ENCODE data around the gene SLC48A1.
A peak's percentile ranks its signal among the peaks of the same experiment; 100 is the strongest.
"Not testable (repeated sequence)": the region's sequence is repeated elsewhere in the genome, so short reads cannot be mapped to it uniquely, and the experiment has no call there.

Gene SLC48A1

DNA sequence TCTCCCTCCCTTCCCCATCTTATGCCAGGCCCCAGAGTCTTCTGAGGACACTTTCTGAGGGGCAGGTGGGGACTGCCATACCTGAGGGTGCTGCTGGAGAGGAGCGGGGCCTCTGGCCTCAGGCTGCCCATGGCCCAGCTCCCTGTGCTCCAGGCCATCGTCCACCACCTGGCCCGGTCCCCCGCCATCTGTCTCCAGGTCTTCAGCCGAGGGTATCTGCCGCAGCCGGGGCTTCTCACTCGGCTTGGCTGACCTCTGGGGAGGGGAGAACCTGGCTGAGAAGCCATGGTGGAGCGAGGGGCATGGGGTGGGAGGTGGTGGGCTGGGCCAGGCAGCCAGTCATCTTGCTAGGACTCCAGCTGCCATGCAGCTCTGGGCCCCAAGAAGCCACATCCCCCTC, 21.6 kb downstream of the SLC48A1 start:
- no peak for DNase-seq

DNA sequence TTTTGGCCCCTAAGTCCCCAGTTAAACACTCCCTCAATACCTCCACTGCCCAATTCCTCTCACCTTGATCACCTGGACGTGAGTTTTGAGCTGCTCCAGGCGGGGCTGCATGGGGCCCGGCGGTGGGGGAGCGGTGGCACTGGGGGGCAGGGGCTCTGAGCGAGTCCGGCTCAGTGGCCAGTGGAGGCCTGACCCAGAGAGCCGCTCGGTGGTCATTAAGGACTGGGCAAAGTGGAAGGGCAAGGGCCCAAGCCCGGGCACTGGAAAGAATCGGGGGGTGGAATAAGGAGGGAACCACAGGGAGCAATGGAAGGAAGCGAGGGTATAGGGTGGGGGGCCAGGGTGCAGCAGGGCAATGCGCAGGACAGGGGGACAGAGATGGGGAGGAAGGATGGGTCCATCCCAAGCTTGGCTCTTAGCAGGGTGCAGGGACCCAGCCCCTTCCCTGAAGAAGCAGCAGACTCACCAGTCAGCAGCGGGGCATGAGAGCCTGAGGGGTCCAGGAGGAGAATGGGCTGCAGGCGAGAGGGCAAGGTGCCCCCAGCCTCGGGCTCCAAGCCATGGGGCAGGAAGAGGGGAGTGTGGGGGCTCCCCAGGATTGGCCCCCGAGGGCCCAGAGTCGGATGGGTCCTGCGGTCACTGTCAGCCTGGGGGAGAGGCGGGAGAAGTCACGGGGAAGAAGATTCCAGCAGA, 22.2 kb downstream of the SLC48A1 start:
- no peak for DNase-seq

DNA sequence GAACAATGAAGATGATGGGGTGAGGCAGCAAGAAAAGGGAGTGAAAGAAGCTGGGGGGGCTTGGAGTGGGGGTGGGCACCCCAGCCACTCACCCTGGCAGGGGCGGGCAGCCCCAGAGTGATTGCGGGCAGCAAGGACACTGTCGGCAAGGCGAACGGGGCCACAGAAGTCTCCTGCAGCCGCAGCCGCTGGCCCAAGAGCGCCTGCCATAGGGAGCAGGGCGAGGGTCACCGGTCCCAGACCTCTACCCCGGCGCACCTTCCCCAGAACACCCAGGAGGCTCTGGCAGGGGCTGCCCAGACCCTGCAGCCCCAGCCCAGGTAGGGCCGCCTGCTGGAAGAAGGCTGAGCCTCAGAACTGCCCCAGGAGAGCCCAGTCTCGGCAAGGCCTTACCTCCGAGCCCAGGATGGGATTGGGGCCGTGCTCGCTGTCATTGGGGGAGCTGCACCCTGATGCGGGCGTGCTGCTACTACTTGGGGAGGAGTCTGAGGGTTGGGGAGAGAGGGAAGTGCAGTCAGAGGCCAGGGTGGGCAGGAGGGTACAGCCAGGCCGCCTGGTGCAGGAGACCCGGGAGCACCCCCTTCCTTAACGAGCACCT, 22.9 kb downstream of the SLC48A1 start:
- no peak for DNase-seq

DNA sequence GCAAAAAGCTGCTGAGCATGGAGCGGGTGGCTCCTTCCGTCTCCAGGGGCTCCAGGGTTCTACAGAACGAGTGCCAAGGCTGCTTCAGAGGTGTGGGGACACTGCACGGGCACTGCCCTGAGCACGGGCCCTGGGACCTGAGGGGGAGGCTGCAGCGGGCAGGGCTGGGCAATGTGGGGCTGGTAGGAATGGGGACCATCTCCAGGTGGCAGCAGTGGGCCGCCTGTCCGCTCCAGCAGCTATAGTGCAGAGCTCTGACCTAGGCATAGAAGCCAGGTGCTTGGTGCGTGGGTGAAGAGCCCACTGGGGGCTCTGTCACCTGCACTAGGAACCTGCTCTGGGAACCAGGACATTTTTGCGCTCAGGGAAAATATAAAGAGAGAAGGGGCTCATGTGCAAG, 24.4 kb downstream of the SLC48A1 start:
- no peak for DNase-seq

DNA sequence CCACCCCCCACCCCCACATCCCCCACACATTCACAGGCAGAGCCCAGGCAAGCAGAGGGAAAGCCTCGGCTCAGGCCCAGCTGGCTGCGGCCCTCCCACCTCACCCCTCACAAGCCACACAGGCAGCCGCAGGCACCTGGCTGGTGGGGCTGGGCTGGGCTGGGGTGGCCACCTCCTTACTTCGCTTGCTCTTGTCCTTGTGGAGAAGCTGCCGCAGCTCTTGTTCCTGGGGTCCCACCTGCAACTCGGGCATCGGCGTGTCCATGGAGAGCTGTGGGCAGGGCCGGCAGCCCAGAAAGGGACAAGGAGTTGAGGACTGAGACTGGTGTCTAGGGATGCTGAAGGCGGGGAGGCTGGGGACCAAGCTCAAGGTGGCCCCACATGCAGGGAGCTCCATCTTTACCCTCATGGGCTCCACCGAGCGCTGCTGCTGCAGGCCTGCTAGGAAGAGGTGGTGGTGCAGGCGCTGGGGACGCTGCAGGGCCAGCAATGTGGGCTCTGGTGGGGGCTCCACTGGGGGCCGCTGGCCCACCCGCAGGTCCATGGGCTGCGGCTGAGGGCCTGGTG, 25.4 kb downstream of the SLC48A1 start:
- DNase-seq: no peak

DNA sequence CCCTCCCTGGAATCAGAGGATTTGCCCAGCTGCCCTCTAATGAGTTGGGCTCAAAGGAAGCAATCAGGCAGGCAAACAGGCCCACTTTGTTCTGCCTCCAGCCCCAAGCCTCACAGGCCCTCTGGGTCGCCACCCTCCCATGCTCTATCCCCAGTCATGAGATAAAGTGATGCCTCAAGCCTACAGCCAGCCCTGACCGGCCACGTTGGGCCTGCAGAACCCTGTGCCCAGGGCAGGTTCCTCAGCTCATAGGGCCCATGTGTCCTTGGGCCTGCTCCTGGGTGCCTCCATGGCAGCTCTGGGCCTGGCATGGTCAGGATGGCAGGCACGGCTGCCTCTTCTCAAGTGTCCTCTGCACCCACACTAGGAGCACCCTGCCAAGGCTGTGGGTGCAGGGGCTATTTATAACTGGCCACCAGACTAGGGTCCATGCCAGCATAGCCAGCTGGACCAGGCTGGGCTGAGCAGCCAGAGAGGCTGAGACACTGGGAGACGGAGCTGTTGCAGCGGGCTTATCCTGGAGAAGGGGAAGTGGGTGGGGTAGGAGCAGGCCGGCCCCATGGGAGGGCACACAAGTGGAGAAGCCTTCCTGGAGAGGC, 26.4 kb downstream of the SLC48A1 start:
- no peak for DNase-seq

DNA sequence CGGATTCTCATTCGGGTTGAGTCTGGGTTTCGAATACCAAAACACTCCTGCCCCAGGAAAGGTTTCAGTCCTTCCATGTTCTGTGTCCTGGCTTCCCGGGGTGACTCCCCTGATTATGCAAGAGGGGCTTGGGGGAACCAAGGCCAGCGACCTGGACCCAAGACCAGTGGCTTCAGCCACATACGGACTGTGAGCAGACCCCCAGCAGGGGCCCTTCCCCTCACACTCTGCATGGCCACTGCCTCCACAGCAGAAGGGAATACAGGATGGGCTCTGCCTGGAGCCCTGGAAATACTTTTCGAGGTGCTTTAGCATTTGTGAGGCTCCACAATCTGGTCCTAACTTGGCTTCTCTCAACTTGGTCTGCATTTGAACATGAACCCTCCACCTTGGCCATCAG, 27.5 kb downstream of the SLC48A1 start:
- DNase-seq: no peak

DNA sequence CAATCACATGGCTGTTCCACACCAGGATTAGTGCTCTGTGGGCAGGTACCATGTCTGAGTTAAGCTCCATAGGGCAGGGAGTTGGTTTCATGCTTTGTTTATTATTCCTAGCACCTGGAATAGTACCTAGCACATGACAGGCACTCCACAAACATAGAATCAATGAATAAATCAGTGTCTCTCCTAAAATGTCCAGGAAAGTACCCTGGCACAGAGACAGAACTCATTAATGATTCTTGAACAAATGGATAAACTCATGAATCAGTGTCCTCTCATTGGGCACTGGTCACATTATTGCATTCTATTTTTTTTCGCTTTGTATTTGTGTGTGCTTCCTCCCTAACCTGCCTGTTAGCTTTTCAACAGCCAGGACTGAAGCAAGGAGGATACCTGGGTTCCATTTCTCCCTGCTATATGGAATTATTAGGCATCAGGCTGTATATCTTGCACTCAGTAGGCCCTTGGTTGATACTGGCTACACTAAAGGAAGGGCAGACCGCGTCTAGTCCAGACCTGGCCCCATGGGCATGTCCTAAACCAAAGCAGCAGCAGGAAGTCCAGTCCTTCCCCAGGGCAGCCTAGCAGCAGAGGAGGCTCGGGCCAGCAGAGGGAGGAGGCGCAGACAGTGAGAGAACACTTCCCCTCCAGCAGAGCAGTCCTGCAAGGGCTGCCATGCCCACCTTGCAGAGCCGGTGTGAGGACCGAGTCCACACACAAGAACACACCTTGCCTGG, 28.3 kb downstream of the SLC48A1 start:
- DNase-seq: no peak

DNA sequence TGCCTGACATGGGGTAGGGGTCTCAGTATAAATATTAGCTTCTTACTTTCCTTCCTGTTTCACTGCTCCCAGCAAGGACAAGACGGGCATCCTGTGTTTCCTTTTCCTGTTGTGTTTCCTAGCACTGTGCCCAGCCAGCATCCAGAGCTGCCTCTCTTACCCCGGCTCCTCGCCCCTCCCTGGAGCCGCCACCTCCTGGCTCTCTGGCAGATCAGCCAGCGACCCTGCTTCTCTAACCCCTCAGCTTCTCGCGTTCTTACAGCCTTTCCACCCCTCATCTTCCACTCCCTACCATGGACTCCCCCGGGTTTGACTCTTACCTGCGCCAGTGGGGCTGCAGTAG, 28.8 kb downstream of the SLC48A1 start:
- no peak for DNase-seq

DNA sequence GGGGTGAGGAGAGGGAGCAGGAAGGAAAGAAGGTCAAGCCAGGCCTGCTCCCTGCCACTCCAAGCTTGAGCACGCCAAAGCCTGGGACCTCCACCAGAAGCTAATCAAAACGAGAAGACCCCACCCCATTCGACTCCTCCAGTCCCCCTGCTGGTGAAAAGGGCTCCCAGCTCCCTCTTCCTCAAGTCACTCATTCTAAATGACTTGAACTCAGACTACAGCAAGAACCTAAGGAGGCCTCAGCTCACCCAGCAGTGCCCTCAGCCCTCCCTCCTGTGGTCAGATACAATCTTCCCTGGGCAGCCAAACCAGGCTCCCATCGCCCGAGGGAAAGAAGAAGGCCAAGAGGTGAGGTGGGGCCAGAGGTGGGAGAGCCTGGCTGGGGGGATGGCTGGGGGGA, 29.3 kb downstream of the SLC48A1 start:
- no peak for DNase-seq

DNA sequence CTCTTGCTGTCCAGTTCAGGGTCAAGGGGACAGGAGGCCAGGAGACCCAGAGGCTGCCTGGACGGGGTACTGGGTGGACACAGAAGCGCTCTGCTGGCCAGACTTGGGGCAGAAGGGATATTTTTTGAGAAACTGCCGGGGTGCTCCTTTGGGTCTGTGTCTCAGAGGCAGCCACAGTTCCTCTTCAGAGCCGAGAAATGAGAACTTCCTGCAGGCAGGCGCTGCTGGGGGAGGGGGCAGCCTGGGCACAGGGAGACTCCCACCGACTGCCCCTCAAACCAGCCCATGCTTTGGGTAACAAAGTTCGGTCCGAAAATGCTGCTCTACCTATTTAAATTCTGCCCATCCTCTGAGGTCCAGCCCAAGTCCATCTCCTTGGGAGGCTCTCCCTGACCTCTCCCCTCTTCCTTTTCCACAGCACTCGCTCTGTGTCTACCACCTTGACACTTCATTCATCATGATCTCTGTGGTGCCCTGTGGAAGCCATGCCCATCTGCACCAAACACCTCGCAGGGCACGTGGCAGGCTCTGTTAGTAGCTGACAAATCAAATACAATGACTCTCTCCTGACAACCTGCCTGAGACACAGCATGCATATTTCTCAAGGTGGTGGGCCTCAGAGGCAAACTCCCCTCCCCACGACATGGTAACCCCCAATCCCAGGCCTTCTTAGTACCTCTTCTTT, 30.3 kb downstream of the SLC48A1 start:
- DNase-seq: no peak

DNA sequence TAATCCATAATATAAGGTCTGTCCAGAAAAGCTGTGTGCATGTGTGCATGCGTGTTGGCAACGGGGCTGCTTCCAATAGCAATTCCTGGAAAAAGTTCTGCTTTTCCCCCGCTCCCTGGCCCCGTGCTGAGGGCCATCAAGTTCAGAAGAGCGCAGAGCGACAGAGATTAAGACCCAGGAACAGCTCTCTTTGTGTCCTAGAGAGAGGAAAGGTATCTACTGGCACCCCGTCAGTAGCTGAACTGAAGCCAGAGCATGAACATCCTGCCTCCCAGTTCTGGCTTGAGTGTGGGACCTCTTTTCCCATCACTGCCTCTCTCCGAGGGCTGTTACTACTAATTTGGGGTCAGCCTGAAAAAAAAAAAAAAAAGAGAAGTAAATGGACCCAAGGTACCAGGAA, 31.1 kb downstream of the SLC48A1 start:
- DNase-seq: no peak

DNA sequence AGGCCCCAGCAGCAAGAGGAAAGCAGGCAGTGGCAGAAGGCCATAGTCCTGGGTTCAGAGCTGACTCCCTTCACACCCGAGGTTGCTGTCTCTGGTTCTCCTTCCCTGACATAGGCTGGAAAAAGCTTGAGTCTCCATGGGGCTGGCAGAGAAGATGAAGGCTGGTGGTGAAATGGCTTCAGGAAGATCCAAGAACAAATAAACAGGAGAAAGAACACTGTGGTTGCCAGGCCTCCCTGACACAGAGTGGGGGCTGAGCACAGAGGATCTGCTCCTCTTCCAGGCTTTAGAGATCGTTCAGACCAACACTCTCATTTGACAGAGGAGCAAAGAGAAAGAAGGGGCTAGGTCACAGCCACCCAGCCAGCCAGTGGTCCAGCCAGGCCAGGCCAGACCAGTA, 32.4 kb downstream of the SLC48A1 start:
- DNase-seq: no peak

DNA sequence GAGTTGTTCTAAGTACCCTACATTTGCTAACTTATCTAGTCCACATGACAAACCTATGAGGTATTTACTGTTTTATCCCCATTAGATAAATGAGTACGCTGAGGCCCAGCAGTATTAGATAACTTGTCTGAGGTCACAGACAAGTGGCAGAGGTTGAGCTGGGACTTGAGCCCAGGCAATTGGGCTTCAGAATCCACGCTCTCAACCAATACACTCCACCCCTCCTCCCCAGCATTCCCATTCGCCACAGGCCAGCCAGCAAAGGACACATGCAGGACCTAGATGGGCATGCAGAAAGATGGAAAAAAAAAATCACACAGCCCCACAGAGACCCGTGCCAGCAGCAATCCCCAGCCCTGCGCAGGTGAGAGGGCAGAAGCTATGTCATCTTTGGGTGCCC, 34.3 kb downstream of the SLC48A1 start:
- no peak for DNase-seq

DNA sequence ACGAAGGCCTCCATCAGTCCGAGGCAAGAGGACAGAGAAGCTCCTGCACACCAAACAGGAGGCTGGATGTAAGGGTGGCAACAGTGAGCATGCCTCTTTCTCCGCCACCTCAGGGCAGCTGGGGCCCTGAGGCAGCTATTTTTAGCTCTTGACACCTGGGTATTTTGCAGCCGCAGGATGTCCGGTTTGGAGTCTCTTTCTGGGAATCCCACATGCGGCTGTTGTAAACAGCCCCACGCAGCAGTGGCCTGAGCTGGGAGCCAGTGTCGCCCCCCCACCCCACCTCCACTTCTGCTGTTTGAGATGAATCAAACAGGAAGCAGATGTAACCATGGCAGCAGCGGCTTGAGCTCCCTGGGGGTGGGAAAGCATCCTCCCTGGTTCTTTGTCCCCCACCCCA, 35.0 kb downstream of the SLC48A1 start:
- DNase-seq: no peak

DNA sequence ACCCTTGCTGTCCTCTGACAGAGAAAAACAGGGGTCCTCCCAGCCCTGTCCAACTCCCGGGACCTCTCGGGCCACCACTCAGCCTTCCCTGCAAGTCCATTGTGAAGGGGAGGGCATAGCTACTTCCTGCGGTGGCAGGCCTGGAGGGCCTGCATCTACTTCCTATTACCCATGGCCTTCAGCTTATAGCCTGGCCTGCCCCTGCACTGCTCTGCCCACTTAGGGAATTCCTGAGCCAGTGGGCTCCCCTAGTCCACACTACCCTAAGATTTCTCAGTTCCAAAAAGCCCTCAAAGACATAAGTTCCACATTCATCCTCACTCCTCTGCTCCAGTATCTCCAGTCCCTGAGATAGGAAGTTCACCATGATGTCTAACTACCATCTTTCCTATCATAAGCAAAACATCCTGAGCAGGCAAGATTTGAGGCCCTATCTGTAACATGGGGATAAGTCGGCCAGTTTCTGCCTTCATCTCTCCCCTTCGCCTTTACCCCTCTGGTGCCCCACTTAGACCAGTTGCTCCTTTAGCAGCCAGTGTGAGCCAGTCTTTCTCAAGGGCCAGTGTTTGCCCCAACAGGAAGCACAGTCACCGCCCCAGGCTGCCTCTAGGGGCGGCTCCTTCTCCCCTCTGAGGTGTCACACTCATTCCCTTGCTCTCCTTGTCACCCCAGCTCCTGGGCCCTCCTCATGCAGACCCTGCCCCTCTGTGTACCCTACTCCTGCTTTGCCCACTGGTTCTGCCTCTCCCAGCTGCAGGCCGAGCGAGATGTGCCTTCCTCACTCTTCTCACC, 35.7 kb downstream of the SLC48A1 start:
- DNase-seq: no peak

DNA sequence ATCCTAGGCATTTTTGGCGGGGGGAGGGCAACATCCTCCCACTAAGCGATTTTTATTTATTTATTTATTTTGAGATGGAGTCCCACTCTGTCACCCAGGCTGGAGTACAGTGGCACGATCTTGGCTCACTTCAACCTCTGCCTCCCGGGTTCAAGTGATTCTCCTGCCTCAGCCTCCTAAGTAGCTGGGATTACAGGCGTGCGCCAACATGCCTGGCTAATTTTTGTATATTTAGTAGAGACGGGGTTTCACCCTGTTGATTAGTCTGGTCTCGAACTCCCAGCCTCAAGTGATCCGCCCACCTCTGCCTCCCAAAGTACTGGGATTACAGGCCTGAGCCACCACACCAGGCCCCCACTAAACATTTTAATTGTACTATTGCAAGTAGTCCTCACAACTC, 36.5 kb downstream of the SLC48A1 start:
- DNase-seq: not testable (repeated sequence)

DNA sequence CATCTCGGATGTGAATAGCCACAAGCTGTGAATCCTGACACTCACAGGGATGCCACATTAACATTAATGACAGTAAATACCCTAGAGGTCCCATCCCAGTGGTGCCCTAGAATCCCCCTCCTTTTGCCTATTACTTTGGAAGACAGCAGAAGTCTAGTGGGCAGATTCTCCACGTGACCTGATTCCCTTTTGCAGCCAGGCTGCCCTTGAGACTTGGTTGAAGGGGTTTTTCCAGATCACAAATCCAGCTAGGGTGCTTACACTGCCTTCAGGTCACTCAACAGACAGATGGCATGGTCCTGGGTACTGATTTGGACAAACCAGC, 38.0 kb downstream of the SLC48A1 start:
- no peak for DNase-seq

DNA sequence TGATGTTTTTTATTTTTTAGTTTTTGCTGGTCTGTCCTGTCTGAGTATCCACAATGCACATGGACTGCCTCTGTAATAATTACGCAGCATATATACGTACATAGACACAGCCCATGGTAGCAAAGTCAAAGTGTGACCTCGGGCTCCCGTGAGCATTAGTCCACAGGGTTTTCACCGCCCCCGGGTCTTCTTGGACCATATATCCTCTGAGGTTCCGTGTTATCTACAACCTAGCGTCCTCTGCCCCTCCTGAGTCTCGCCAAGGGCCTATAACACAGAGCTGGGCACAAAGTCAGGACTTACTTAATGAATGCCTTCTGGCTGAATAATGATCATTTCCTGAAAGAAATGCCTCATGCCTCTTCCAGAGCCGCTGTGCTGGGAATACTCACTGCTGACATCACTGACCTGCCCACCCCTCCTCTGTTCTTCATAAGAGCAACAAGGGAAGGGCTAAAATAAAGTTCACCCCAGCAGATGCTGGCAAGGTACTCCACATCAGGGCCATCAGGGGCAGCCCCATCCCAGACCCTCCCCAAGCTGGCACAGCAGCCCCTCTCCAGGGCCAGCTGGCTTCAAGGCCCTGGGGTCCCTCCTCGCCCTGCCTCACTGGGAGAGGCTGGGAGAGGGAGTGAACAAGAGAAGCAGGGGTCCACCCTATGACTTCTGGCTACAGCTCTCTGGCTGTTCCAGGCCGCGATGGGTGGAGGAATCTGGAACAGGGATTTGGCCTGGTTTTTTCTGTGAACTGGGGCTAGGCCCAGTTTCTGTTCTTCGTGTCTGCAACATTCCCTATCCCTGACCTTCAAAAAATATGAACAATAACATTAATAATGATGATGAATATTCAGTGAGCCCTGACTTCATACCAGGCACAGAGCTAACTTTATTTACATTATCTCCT, 38.8 kb downstream of the SLC48A1 start:
- DNase-seq: no peak

DNA sequence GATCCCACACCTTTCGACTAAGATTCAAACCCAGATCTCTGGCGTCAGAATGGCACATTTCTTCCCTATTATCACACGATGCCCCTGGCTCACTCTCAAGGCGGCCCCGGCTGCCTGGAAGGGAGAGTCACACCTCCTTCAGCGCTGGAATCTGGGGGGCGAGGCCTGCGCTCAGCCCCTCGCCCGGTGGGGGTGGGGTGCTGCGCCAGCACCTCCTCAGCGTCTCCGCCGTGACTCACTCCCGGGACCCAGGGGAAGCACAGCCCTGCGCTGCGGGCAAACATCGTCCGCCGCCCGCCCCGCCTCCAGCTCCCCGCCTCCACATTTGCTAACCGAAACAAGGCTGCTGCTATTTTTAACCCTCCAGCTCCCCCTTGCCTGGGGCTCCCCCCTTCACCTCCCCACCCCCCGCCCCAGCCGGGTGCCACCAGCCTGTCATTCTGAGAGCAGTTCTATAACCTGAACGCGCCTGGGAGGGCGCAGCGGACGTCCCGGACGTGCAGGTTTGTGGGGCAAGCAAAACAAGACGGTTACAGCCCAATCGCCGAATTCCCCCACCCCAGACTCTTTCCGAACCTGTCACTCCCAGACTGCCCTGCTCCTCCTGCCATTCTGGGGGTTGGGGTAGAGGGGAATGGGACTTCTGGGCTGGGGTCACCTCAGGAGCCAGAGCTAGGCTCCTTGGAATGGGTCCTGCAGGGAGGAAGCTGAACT, 39.9 kb downstream of the SLC48A1 start:
- peak; percentile 32 for DNase-seq

All from SIG-M5 (cell line).